ENCODE measurements around the gene DNAJC5G.

DNAJC5G gene

GRCh38 chr2:27281855-27282559 lies 6.8 kb downstream of the DNAJC5G start, which contains the start of gene TRIM54:
Gene TRIM54, plus strand, starts transcription at chr2:27282429. Its CDS starts 303 bp downstream, at chr2:27282732.
- TF ChIP-seq ZNF791 (tag by site-specific recombination; IDR thresholded peaks at IDR 0.05) (no peak), ZNF37A (tag by site-specific recombination; IDR thresholded peaks at IDR 0.05) (no peak), ZFP37 (tag by site-specific recombination; IDR thresholded peaks at IDR 0.05) (no peak), RBAK (tag by site-specific recombination; IDR thresholded peaks at IDR 0.05) (no peak), SP3 (tag by site-specific recombination; IDR thresholded peaks at IDR 0.05) (no peak), ZNF792 (tag by site-specific recombination; IDR thresholded peaks at IDR 0.05) (no peak), ZNF18 (tag by site-specific recombination; IDR thresholded peaks at IDR 0.05) (no peak), ZNF175 (tag by site-specific recombination; IDR thresholded peaks at IDR 0.05) (no peak), ZNF138 (tag by site-specific recombination; IDR thresholded peaks at IDR 0.05; ENCODE audit: borderline replicate concordance) (no peak), ZNF416 (tag by site-specific recombination; IDR thresholded peaks at IDR 0.05) (no peak), ZNF280D (tag by site-specific recombination; IDR thresholded peaks at IDR 0.05) (no peak), ZSCAN5A (tag by site-specific recombination; IDR thresholded peaks at IDR 0.05) (no peak)
- no peak within 1 kb of the TSS for H3K4me3 ChIP-seq (ENCODE audit: low read depth, low read length)
- ChIA-PET CTCF (interaction anchor here (0.6 to 7.9 kb wide), 10 partner anchors 11 to 299 kb away, joined by 3 to 211 read pairs (median 6); partner anchors contain the start of gene SLC30A3), POLR2A (no interaction called here)
- H3K9me3 ChIP-seq (ENCODE audit: control insufficient read depth, insufficient read depth, low read depth, low read length) = no peaks in the 10 kb centered on the region
- no peak within 1 kb of the TSS for H3K27ac ChIP-seq (ENCODE audit: extremely low read depth, low read depth, low read length)
- no peaks in the 10 kb centered on the region; the same call in 1 of the 2 replicates for H3K4me1 ChIP-seq (ENCODE audit: control insufficient read depth, insufficient read depth, low read length)
- H3K36me3 ChIP-seq (ENCODE audit: control insufficient read depth in 2 of 2, insufficient read depth in 1 of 2, low read length in 2 of 2) = no peaks in the 10 kb centered on the region

GRCh38 chr2:27282892-27283291 lies 7.7 kb downstream of the DNAJC5G start:
- CTCF ChIA-PET = interaction anchor here (0.6 to 7.9 kb wide), 8 partner anchors 9 to 266 kb away, joined by 3 to 211 read pairs (median 6); partner anchors contain the start of gene SLC30A3
- no peak overlapping the region for H3K4me3 ChIP-seq (ENCODE audit: low read depth, low read length)
- no peaks in the 10 kb centered on the region for H3K36me3 ChIP-seq (ENCODE audit: control insufficient read depth in 2 of 2, insufficient read depth in 1 of 2, low read length in 2 of 2)
- H3K9me3 ChIP-seq (ENCODE audit: control insufficient read depth, insufficient read depth, low read depth, low read length) = no peaks in the 10 kb centered on the region
- POLR2A ChIA-PET = no interaction called here
- no peak overlapping the region for H3K27ac ChIP-seq (ENCODE audit: extremely low read depth, low read depth, low read length)
- no peaks in the 10 kb centered on the region; the same call in 1 of the 2 replicates for H3K4me1 ChIP-seq (ENCODE audit: control insufficient read depth, insufficient read depth, low read length)
- TF ChIP-seq EGR2 (tag by site-specific recombination; IDR thresholded peaks at IDR 0.05; ENCODE audit: low read depth) = no peak
- TF ChIP-seq ZNF341 (tag by site-specific recombination; IDR thresholded peaks at IDR 0.05; ENCODE audit: low read depth) = peak; percentile 34; the same call in 1 of the 2 replicates
- no peak for TF ChIP-seq ZNF518A (tag by site-specific recombination; conservative IDR thresholded peaks at IDR 0.05; ENCODE audit: low read depth)
- no peak for TF ChIP-seq ZSCAN30 (tag by site-specific recombination; IDR thresholded peaks at IDR 0.05)
- no peak for TF ChIP-seq ZNF792 (tag by site-specific recombination; IDR thresholded peaks at IDR 0.05)
- TF ChIP-seq ZBTB17 (tag by site-specific recombination; IDR thresholded peaks at IDR 0.05) = peak; percentile 42; the same call in 1 of the 2 replicates
- no peak for TF ChIP-seq ZNF768 (tag by site-specific recombination; IDR thresholded peaks at IDR 0.05)
- no peak for TF ChIP-seq ZNF248 (tag by site-specific recombination; IDR thresholded peaks at IDR 0.05)

Data from HEK293 (cell line).